NCI-H748 treated with DMSO at 0.1 percent for 48 hours (cell line): ENCODE results near the gene PTPRN2.
"Not testable (repeated sequence)": the region's sequence is repeated elsewhere in the genome, so short reads cannot be mapped to it uniquely, and the experiment has no call there.

ENCODE experiments used
- DNase-seq: peaks from one replicate; lab custom pipeline; 2025; lab: John Stamatoyannopoulos, UW

Gene PTPRN2

GRCh38 chr7:157861031-157861491, 726.6 kb downstream of the PTPRN2 start:
- no peak for DNase-seq

DNA sequence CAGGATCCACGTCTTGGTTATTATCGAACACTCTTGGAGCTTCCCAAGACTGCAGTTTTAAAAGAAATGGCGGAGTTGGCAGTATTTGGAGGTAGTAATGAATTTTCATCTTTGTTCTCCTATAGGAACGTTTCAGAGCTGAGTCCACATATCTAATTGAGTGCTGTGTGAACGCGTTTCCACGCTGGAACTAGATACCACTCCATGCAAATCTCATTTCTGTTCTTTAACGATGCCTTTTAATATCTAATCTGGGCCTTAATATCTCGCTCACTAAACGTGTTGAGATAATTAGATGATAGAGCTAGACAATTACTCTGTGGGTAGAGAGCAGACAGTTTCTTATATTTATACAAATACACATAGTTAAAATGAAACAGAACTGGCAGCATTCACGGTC, 727.2 kb downstream of the PTPRN2 start:
- no peak for DNase-seq

- no peak for DNase-seq
Observed at GRCh38 chr7:157859915-157860314, 727.7 kb downstream of the PTPRN2 start.

DNA sequence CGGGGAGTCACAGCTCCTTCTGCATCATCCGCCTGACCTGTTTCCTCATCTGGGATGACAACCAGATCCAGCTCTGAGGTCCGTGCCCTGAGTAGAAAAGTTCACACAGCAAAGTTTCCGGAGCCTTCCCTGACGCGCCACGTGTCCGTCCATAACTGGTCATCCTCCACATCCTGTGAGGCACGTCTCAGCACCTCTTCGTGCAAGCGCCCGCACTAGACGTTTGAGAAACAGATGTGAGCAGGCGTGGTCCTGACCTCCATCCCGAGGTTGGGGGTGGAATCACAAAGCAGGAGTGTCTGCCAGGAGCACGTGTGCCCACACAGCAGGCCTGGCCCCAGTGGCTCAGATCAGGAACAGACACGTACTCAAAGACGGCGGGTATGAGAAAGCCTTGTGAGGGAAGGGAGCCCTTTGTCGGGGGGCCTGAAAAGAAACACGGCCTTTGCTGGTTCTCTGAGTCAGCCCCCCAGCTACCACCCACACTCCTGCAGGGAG, 730.0 kb downstream of the PTPRN2 start:
- no peak for DNase-seq

DNA sequence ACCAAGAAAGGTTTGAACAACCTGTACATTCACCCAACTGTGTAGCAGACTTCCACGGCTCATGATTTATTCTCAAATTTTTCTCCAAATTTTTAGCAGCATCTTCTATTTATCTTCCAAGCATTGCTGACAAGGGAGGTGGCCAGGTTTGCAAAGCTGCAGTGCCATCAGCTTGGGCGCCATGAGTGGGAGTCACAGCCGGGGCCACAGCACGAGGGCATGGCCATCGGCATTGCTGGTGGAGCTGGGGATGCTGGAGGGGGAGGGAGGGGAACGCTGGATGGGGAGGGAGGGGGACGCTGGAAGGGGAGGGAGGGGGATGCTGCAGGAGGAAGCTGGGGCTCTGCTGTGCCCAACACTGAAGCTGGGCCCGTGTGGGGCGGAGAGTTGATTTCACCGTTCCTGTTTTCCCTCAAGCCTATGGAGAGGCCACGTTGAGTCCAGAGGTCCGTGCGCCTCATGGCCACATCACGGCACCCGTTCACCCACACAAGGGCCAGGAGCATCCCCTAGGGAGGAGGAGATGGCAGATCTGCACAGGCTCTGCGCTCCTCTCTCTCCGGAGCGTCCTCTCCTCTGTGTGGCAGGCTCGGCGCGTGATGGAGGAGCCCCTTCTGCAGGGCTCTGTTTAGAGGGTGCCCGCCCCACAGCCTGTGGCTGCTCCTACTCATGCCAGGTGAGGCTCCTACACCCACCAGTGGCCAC, 730.6 kb downstream of the PTPRN2 start:
- DNase-seq, result no peak

DNA sequence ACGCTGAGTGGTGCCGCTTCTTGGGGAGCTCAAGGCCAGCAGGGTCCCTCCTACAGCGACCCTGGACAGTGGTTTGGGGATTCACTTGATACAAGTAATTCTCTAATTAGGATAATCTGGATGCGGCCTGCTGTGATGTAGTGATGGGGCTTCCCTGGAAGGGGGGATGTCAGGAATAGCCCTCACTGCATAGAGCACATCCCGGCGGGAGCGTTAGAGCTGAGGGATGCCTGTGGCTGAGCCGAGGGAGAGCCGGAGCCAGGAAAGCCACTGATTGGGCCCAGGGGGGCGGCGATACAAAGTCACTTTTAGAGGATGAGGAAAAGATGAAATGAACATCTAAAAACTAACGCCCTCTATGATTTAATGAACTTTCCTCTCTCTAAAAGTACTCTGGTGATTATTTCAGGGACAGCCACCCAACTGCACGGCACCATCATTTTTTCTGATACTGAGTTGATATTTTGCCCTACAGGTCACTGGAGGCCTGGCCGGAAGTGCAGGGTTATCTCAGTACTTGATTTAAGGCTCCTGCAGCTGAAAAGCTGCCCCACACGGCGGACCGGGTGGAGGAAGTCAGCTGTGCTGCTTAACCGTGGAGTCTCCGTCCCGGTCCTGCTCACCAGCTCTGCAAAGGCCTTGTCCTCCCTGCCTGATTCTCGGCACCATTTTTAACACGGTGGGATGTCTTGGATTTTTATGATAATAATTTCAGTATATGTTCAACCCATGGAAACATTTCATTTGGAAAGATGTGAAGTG, 732.0 kb downstream of the PTPRN2 start:
- no peak for DNase-seq

DNA sequence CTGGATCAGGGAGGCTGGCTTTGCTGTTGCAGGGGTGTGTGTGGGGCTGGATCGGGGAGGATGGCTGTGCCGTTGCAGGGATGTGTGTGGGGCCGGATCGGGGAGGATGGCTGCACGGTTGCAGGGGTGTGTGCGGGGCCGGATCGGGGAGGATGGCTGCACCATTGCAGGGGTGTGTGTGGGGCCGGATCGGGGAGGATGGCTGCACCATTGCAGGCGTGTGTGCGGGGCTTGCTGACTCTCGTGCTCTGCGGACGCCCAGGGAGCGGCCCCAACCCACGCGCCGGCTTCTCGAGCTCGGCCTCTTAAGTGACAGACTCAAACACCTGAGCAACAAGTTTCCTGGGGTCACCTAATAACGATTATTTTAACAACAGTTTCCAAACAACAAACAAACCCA, 732.6 kb downstream of the PTPRN2 start:
- no peak for DNase-seq

GRCh38 chr7:157854066-157854891, 733.3 kb downstream of the PTPRN2 start:
- DNase-seq, result no peak

GRCh38 chr7:157853789-157854065, 733.9 kb downstream of the PTPRN2 start:
- DNase-seq, result no peak

DNA sequence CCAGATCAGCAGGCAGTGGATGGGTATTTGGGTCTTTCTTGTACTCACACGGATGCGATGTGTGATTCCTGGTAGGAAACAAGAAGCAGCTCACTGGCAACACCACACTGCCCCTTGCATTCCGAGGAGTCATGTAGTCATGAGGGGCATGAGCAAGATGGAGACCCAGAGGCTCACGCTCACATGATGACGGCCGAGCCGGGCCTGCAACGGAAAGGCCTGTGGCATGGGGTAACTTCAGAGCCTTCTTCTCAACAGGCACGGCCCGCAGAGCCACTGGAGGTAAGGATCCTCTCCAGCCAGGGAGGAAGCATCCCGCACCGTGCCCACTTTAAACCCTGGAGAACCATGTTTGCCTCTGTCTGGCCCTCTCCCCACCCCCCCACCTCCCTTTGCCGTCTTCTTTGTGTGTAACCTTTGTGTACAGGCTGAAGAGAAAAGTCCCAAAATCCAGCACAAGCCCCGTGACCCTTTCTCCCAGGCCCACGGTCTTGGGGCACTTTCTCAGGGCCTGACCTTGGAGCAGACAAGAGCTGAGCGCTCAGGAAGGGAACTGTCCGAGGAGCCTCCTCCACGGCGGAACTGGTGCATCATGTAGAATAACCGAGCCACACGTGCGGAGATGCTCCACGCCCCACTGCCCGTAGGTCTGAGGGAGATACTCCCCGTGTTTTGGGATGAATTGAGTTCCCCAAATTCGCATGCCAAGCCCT, 734.4 kb downstream of the PTPRN2 start:
- no peak for DNase-seq

GRCh38 chr7:157851501-157852067, 736.0 kb downstream of the PTPRN2 start:
- peak; percentile 78 for DNase-seq

DNA sequence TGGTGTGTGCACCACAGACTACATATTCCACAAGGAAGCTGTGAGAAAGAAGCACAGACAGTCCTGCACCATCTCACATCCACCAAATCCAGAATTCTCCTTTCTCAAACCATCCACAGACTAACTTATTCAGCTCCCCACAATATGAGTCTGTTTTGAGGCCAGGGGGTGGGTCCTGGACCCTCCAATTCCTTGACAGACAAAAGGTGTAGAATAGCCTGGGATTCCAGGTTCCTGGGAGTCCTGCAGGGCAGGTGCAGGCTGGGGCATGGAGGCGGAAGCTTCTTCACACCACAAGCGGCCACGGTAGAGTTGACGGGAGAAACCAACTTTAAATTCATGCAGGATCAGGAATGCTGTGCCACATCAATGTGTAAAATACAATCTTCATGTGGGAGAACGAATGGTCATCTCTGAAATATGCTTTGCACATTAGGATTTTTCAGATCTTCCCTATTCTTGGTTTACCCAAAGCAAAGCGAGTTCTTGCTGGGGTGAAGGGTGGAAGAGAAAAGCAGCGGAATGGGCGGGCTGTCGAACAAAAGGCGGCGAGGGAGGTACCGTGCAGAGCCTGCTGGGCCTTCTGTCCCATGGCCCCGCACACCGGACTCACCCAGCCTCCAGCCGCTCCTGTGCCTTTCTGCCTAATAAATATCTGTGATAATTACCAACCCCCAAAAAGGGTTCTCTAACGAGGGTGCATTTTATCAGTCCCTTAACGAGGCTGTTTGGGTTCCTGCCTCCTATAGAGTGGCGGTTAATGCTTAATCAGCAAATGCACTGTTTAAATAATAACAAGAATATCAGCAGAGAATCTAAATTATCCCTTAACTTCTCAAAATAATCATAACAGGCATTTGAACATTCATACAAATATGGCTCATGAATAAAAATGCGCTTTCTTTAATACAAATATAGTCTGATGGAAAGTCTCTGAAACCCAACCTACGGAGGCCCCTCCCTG, 736.9 kb downstream of the PTPRN2 start:
- no peak for DNase-seq

GRCh38 chr7:157849726-157850125, 737.9 kb downstream of the PTPRN2 start:
- no peak for DNase-seq

DNA sequence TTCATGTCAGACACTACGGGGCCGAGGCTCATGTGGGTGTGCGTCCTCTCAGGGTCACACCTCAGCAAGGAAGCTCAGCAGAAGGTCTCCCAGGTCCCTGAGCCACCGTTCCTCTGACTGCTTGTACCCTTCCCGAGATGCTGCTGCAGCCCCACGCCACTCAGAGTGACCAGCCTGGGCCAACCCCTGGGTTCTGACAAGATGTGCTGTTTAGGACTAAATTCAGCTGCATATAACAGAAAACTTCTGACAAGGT, 738.4 kb downstream of the PTPRN2 start:
- DNase-seq, result no peak

- DNase-seq, result no peak
Observed at GRCh38 chr7:157848508-157849340, 738.9 kb downstream of the PTPRN2 start.

- not testable (repeated sequence) for DNase-seq
Observed at GRCh38 chr7:157847756-157848487, 739.7 kb downstream of the PTPRN2 start.

DNA sequence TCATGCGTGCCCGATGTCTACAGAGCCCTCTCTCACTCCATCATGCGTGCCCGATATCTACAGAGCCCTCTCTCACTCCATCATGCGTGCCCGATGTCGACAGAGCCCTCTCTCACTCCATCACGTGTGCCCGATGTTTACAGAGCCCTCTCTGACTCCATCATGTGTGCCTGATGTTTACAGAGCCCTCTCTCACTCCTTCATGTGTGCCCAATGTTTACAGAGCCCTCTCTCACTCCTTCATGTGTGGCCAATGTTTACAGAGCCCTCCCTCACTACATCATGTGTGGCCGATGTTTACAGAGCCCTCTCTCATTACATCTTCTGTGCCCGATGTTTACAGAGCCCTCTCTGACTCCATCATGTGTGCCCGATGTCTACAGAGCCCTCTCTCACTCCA, 740.9 kb downstream of the PTPRN2 start:
- not testable (repeated sequence) for DNase-seq

DNA sequence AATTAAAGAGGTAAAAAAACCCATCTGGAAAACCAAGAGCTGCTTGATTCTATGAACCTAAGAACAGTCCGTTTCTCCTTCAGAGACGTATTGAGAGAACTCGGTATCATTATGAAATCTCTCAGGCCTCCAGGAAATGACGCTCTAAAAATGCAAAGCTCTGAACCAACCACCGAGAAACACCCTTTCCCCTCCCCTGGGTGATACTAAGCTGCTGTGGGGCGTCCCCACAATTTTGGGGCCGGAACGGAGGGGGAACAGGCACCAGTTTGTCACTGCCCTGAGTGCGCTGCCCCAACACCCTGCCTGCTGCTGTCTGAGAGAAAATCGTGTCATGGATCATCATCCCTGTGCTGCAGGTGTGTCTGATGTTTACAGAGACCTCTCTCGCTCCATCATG, 741.4 kb downstream of the PTPRN2 start:
- no peak for DNase-seq

DNA sequence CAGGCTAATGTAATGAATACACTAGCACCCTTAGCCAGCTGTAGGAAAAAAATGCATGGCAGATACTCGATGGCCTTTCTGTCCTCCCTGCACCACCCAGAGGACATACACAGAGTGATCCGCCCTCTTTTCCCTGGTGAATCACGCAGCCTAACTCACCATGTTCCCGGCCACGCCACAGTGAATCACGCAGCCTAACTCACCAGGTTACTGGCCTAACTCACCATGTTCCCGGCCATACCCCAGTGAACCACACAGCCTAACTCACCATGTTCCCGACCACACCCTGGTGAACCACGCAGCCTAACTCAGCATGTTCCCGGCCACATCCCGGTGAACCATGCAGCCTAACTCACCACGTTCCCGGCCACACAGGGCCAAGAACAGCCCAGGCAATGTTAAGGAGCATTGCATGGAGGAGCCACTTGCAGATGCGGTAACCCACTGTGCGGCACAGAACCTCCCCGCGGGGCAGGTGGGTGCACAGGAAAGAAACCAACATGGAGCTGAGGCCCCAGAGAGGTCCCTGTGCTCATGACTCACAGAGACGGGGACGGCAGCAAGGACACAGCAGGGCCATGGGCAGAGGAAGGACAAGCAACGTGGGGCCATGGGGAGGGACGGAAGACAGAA, 742.3 kb downstream of the PTPRN2 start:
- no peak for DNase-seq
